Heart right ventricle (tissue), 16 donors: ENCODE measurements around the gene TRAP1. TPM values are rescaled to one million over a fixed set of nuclear protein-coding genes. Genes with fewer than 3 reads are reported as not detected.

ENCODE experiments used
- ATAC-seq, 8 donors: fragments of 200-7000 bp; cut with Tn5 transposase; one replicate each; pipeline ENCODE4 v1.9.1; 2020; ENCODE audit warnings: mild to moderate bottlenecking in 8 of 8, moderate library complexity in 8 of 8, moderate number of reproducible peaks in 1 of 8
- DNase-seq, 2 donors: peaks; one replicate each; pipeline ENCODE4 v3.0.0-alpha.2; 2020
- H3K27ac ChIP-seq, 10 donors: fragments of 200-600 bp; sonication (generic) in 2 of 10; one replicate each; pipeline versions ENCODE4 v1.5.0 to v1.8.0; 2020 to 2022; ENCODE audit warnings: mild to moderate bottlenecking in 3 of 10
- H3K27me3 ChIP-seq, 7 donors: fragments of 200-600 bp; one replicate each; pipeline ENCODE4 v1.8.0; 2021 to 2022; ENCODE audit warnings: mild to moderate bottlenecking in 2 of 7
- H3K36me3 ChIP-seq, 9 donors: fragments of 200-600 bp; sonication (generic) in 1 of 9; one replicate each; pipeline versions ENCODE4 v1.5.0 to v1.8.0; 2020 to 2022; ENCODE audit warnings: mild to moderate bottlenecking in 2 of 9
- H3K4me1 ChIP-seq, 9 donors: fragments of 200-600 bp; sonication (generic) in 1 of 9; one replicate each; pipeline versions ENCODE4 v1.5.0 to v1.8.0; 2020 to 2022; ENCODE audit warnings: mild to moderate bottlenecking in 4 of 9
- H3K4me3 ChIP-seq, 10 donors: fragments of 200-600 bp; sonication (generic) in 2 of 10; one replicate each; pipeline versions ENCODE4 v1.5.0 to v1.8.0; 2020 to 2022; ENCODE audit warnings: mild to moderate bottlenecking in 7 of 10, moderate library complexity in 2 of 10
- H3K9me3 ChIP-seq, 11 donors: fragments of 200-600 bp in 10 of 11; sonication (generic) in 2 of 11; one replicate each; pipeline versions ENCODE4 v1.5.0 to v1.8.0; 2013 to 2022; ENCODE audit warnings: mild to moderate bottlenecking in 2 of 11, control low read depth in 1 of 11, moderate library complexity in 1 of 11
- CTCF ChIP-seq, 9 donors: fragments of 200-600 bp; sonication (generic) in 2 of 9; IDR thresholded peaks; one replicate each; pipeline versions ENCODE4 v1.5.0 to v1.8.0; 2021 to 2022; ENCODE audit warnings: antibody characterized with exemption in 9 of 9, mild to moderate bottlenecking in 5 of 9, moderate library complexity in 1 of 9
- WGBS, 2 donors: extraction: QIAGEN DNeasy Blood & Tissue Kit; methylation state at CpG; one replicate each; pipeline ENCODE4 v1.1.7; 2013; ENCODE audit warnings: inconsistent platforms in 1 of 2; 5-methylcytosine and 5-hydroxymethylcytosine counted together
- intact Hi-C, 10 donors: fragments of 100-400 bp; cut with DNase I; formaldehyde crosslinking; loops; one replicate each; pipeline versions ENCODE4 v1.11.1 to v1.14.2; 2022
- polyA plus RNA-seq, 2 donors: library from polyadenylated mRNA; stranded (reverse); fragments of 200-250 nt; gene quantifications; one replicate each; pipeline ENCODE4 v1.2.3, GENCODE V29; 2013
- total RNA-seq, 10 donors: library from RNA; stranded (reverse); fragmentation: NEBNext Ultra II Directional in 3 of 10; extraction: Animal tissue kit (Norgen Biotek cat#: 25700) in 3 of 10; gene quantifications; one replicate each; pipeline versions ENCODE4 v1.2.1 to v1.2.4, GENCODE V29; 2021 to 2023
- donor health status: Arrhythmogenic right ventricular cardiomyopathy.
- donor health status: ischemic (EF 13 %, LVEDD 7.1; RV severe dilation, severe dysfunction).
- donor health status: healthy with polysubstance abuse.
- donor health status: DM: no; HTN: yes; CAD: no.
- donor health status: DM: no; HTN: no; CAD: no.
- donor health status: ischemic (EF 25% LVEDD 6.9; RV normal size, moderate dysfunction).
- donor health status: ischemic (EF 25% LVEDD 5.7; RV mildly dilated, moderate dysfunction).
- donor health status: healthy.
- donor health status: DM: yes; HTN: yes; CAD: no.
- donor health status: Ischemic cardiomyopathy.
- donor health status: ischemic (EF 35%, LVEDD 5.7; RV mildly dilated, moderate dysfunction).
- donor health status: nonischemic (EF 11% LVEDD 7.7; RV severe dilation, severe dysfunction).
- donor health status: DM: yes; HTN: yes; CAD: no.
- donor health status: PGD.
- donor health status: ischemic (EF 29% LVEDD 5.4; RV normal size, mild dysfunction).
- donor health status: nonischemic (EF 23%, LVEDD 6.1; RV moderate dilation, normal function).

Gene TRAP1
- total and polyA plus RNA-seq, 12 donors: 57.3 to 148 (median 120) TPM

GRCh38 chr16:3690980-3691720 is 26.2 kb downstream of the TRAP1 start:
- Histone ChIP-seq H3K9me3 (no peaks in the 10 kb centered on the region), H3K4me3 (peak overlapping the region in 8 of 10 donors; percentile 18 to 51 (median 43)), H3K4me1 (peaks cover 4 to 30% (median 17%) of the 10 kb centered on the region in 9 donors), H3K36me3 (peaks cover 0 to 33% (median 5%) of the 10 kb centered on the region in 9 donors), H3K27me3 (no peaks in the 10 kb centered on the region), H3K27ac (peak overlapping the region in 7 of 10 donors; percentile 7 to 64 (median 53))
- DNase-seq: no peak
- ATAC-seq: peak in 4 of 8 donors; percentile 11 to 19 (median 14)
- no peak for TF ChIP-seq CTCF (IDR thresholded peaks at IDR 0.05)
- intact Hi-C loops: loop anchor here in 9 of 10 donors (1.0 to 10.0 kb wide), 5 partner anchors 184 to 190 kb away; partner anchors contain the start of gene CREBBP (in 3 of the 9)
- whole genome bisulfite sequencing, 2 donors: 81 to 84% methylated on average over 19 of the region's 19 CpGs

GRCh38 chr16:3690470-3690928 is 26.8 kb downstream of the TRAP1 start:
- no peaks in the 10 kb centered on the region for H3K9me3 ChIP-seq
- H3K36me3 ChIP-seq: peaks cover 0 to 40% (median 5%) of the 10 kb centered on the region in 9 donors
- intact Hi-C loops: loop anchor here in 9 of 10 donors (1.0 to 10.0 kb wide), 5 partner anchors 184 to 190 kb away; partner anchors contain the start of gene CREBBP (in 3 of the 9)
- no peaks in the 10 kb centered on the region for H3K27me3 ChIP-seq
- DNase-seq (peak; percentile 91 to 92), ATAC-seq (peak; percentile 90 to 97 (median 94))
- peak overlapping the region in 7 of 10 donors; percentile 7 to 64 (median 53) for H3K27ac ChIP-seq
- WGBS, 2 donors: 10 to 13% methylated on average over 18 of the region's 18 CpGs
- peak; percentile 83 to 98 (median 95) for TF ChIP-seq CTCF (IDR thresholded peaks at IDR 0.05)
- peaks cover 4 to 24% (median 17%) of the 10 kb centered on the region in 9 donors for H3K4me1 ChIP-seq
- H3K4me3 ChIP-seq: peak overlapping the region in 8 of 10 donors; percentile 18 to 51 (median 43)

GRCh38 chr16:3689731-3690130 is 27.6 kb downstream of the TRAP1 start:
- DNase-seq (no peak), ATAC-seq (no peak)
- TF ChIP-seq CTCF (IDR thresholded peaks at IDR 0.05): no peak
- intact Hi-C loops: loop anchor here in 9 of 10 donors (1.0 to 10.0 kb wide), 5 partner anchors 185 to 191 kb away; partner anchors contain the start of gene CREBBP (in 3 of the 9)
- Histone ChIP-seq H3K27me3 (no peaks in the 10 kb centered on the region), H3K36me3 (peaks cover 0 to 47% (median 13%) of the 10 kb centered on the region in 9 donors), H3K4me1 (peaks cover 4 to 24% (median 14%) of the 10 kb centered on the region in 9 donors), H3K9me3 (no peaks in the 10 kb centered on the region), H3K27ac (peak overlapping the region in 4 of 10 donors; percentile 23 to 64 (median 32)), H3K4me3 (no peak overlapping the region)
- WGBS, 2 donors: 90 to 93% methylated on average over 7 of the region's 7 CpGs

- intact Hi-C loops: no loop called here
- TF ChIP-seq CTCF (IDR thresholded peaks at IDR 0.05): no peak
- no peak for DNase-seq
- Histone ChIP-seq H3K27me3 (no peaks in the 10 kb centered on the region), H3K4me3 (no peak overlapping the region), H3K9me3 (no peaks in the 10 kb centered on the region), H3K4me1 (peaks cover 4 to 24% (median 14%) of the 10 kb centered on the region in 9 donors), H3K36me3 (peaks cover 0 to 60% (median 13%) of the 10 kb centered on the region in 9 donors), H3K27ac (peak overlapping the region in 2 of 10 donors; percentile 19 to 21)
- WGBS, 2 donors: 73 to 79% methylated on average over 9 of the region's 9 CpGs
- no peak for ATAC-seq
These were observed 29.5 kb downstream of the TRAP1 start for GRCh38 chr16:3687792-3688191.
